BJ (cell line): Measurements from ENCODE around the gene TCAF1. TPM values are rescaled to one million over a fixed set of nuclear protein-coding genes. Genes with fewer than 3 reads are reported as not detected.
"Not testable (repeated sequence)": the region's sequence is repeated elsewhere in the genome, so short reads cannot be mapped to it uniquely, and the experiment has no call there.

Experiments
- CTCF ChIA-PET: fragments of 350-600 bp; formaldehyde crosslinking; extraction: SDS; loops from one replicate; lab custom pipeline; 2021; ENCODE audit warnings: antibody characterized with exemption, inconsistent platforms; lab: Yijun Ruan, JAX
- POLR2A ChIA-PET: fragments of 300-600 bp; sonication (Branson Sonifier 250); formaldehyde crosslinking; extraction: SDS; loops from one replicate; lab custom pipeline; 2021; ENCODE audit warnings: antibody characterized with exemption; lab: Charles Lee
- DNase-seq: peaks from one replicate; pipeline ENCODE4 v3.0.0-alpha.2; 2011; ENCODE audit warnings: low read depth
- H3K27me3 ChIP-seq: 2 replicates; pipeline ENCODE4 v1.6.0; 2011; ENCODE audit warnings: low read length; ENCODE audit not compliant: control insufficient read depth, insufficient read depth
- H3K36me3 ChIP-seq: 2 replicates; pipeline ENCODE4 v1.5.1; 2011; ENCODE audit warnings: low read length; ENCODE audit not compliant: control insufficient read depth, insufficient read depth
- H3K4me3 ChIP-seq: 2 replicates; pipeline ENCODE4 v1.5.1; 2011; ENCODE audit warnings: low read depth, mild to moderate bottlenecking, control low read depth, low read length
- CTCF ChIP-seq: IDR thresholded peaks from 2 replicates; pipeline ENCODE4 v1.5.1; 2011; ENCODE audit warnings: low read depth, mild to moderate bottlenecking, control low read depth, inconsistent platforms, low read length, moderate library complexity; ENCODE audit not compliant: insufficient read depth
- polyA plus RNA-seq: library from polyadenylated mRNA; depleted of rRNA; stranded (reverse); fragments of >200 nt; gene quantifications from 2 replicates; pipeline ENCODE4 v1.2.3, GENCODE V29; 2011

Gene TCAF1
- polyA plus RNA-seq, 1 experiment, result 55.2 TPM

GRCh38 chr7:143837223-143837622 is 64.8 kb downstream of the TCAF1 start:
- peak; percentile 40 for TF ChIP-seq CTCF
- H3K36me3 ChIP-seq, CTCF ChIA-PET, H3K27me3 ChIP-seq, POLR2A ChIA-PET, DNase-seq: not testable (repeated sequence)
- peak overlapping the region; percentile 22; the same call in 1 of the 2 replicates for H3K4me3 ChIP-seq

GRCh38 chr7:143836622-143837021 is 65.4 kb downstream of the TCAF1 start:
- H3K27me3 ChIP-seq, DNase-seq, H3K36me3 ChIP-seq, POLR2A ChIA-PET, CTCF ChIA-PET: not testable (repeated sequence)
- H3K4me3 ChIP-seq, result peak overlapping the region; percentile 44

- CTCF ChIA-PET, H3K27me3 ChIP-seq, H3K4me3 ChIP-seq, H3K36me3 ChIP-seq, DNase-seq, POLR2A ChIA-PET: not testable (repeated sequence)
These were observed 65.9 kb downstream of the TCAF1 start for GRCh38 chr7:143836088-143836487.

- H3K27me3 ChIP-seq, H3K36me3 ChIP-seq, DNase-seq, CTCF ChIA-PET, H3K4me3 ChIP-seq, POLR2A ChIA-PET: not testable (repeated sequence)
These were observed 75.4 kb downstream of the TCAF1 start for GRCh38 chr7:143826578-143826977.

GRCh38 chr7:143824295-143825135 is 77.5 kb downstream of the TCAF1 start:
- POLR2A ChIA-PET, CTCF ChIA-PET, H3K27me3 ChIP-seq, H3K36me3 ChIP-seq, DNase-seq, H3K4me3 ChIP-seq: not testable (repeated sequence)

GRCh38 chr7:143823634-143824294 is 78.2 kb downstream of the TCAF1 start:
- H3K36me3 ChIP-seq, DNase-seq, H3K27me3 ChIP-seq, H3K4me3 ChIP-seq, CTCF ChIA-PET, POLR2A ChIA-PET: not testable (repeated sequence)

- H3K36me3 ChIP-seq, H3K4me3 ChIP-seq, DNase-seq, POLR2A ChIA-PET, H3K27me3 ChIP-seq, CTCF ChIA-PET: not testable (repeated sequence)
These were observed 80.3 kb downstream of the TCAF1 start for GRCh38 chr7:143821392-143822277.

GRCh38 chr7:143817873-143818272 is 84.1 kb downstream of the TCAF1 start:
- DNase-seq, POLR2A ChIA-PET, CTCF ChIA-PET, H3K27me3 ChIP-seq, H3K36me3 ChIP-seq, H3K4me3 ChIP-seq: not testable (repeated sequence)

- CTCF ChIA-PET, H3K36me3 ChIP-seq, H3K4me3 ChIP-seq, H3K27me3 ChIP-seq, POLR2A ChIA-PET, DNase-seq: not testable (repeated sequence)
These were observed 85.4 kb downstream of the TCAF1 start for GRCh38 chr7:143816471-143817133.

GRCh38 chr7:143810639-143811038 is 91.3 kb downstream of the TCAF1 start:
- H3K36me3 ChIP-seq, H3K4me3 ChIP-seq, POLR2A ChIA-PET, H3K27me3 ChIP-seq, CTCF ChIA-PET, DNase-seq: not testable (repeated sequence)

- CTCF ChIA-PET, H3K27me3 ChIP-seq, H3K36me3 ChIP-seq, DNase-seq, H3K4me3 ChIP-seq, POLR2A ChIA-PET: not testable (repeated sequence)
These were observed 95.3 kb downstream of the TCAF1 start for GRCh38 chr7:143806664-143807071.
